ENCODE results near the gene DHODH. TPM values are rescaled to one million over a fixed set of nuclear protein-coding genes. Genes with fewer than 3 reads are reported as not detected.

Gene DHODH
- total and polyA plus RNA-seq, 7 donors: 3.2 to 8.0 (median 4.1) TPM

DNA sequence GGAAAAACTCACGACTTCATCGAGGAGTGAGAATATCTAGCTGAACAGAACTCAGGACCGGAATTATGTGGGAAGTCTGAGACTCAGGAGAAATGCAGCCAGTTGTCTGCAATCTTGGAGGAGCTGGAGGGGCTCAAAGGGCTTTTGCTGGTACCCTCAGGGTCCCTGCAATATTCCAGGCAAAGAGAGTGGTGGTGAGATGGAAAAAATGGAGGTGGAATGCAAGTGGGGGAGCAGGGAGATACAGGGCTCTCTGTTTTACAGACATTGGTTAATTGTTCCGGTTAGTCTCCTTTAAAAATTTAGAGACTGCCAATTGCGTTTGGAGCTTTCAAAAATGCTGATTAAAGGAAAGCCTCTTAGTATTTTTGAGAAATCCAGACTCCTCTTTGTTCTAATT, 27.6 kb downstream of the DHODH start:
- Histone ChIP-seq H3K4me3 (no peak overlapping the region), H3K27me3 (no peaks in the 10 kb centered on the region), H3K36me3 (peaks cover 0 to 15% (median 0%) of the 10 kb centered on the region in 4 donors), H3K27ac (no peak overlapping the region), H3K9me3 (no peaks in the 10 kb centered on the region), H3K4me1 (no peaks in the 10 kb centered on the region)
- TF ChIP-seq POLR2AphosphoS5 (IDR thresholded peaks at IDR 0.05): no peak
- TF ChIP-seq, protein P1, sequence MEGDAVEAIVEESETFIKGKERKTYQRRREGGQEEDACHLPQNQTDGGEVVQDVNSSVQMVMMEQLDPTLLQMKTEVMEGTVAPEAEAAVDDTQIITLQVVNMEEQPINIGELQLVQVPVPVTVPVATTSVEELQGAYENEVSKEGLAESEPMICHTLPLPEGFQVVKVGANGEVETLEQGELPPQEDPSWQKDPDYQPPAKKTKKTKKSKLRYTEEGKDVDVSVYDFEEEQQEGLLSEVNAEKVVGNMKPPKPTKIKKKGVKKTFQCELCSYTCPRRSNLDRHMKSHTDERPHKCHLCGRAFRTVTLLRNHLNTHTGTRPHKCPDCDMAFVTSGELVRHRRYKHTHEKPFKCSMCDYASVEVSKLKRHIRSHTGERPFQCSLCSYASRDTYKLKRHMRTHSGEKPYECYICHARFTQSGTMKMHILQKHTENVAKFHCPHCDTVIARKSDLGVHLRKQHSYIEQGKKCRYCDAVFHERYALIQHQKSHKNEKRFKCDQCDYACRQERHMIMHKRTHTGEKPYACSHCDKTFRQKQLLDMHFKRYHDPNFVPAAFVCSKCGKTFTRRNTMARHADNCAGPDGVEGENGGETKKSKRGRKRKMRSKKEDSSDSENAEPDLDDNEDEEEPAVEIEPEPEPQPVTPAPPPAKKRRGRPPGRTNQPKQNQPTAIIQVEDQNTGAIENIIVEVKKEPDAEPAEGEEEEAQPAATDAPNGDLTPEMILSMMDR (IDR thresholded peaks at IDR 0.05): no peak
- TF ChIP-seq POLR2A (IDR thresholded peaks at IDR 0.05): no peak
- TF ChIP-seq EP300 (IDR thresholded peaks at IDR 0.05): no peak
- intact Hi-C loops (cut with DNase I): no loop called here
- 88 to 92% methylated on average over 5 of the region's 5 CpGs for WGBS, 2 donors
- DNase-seq: no peak

DNA sequence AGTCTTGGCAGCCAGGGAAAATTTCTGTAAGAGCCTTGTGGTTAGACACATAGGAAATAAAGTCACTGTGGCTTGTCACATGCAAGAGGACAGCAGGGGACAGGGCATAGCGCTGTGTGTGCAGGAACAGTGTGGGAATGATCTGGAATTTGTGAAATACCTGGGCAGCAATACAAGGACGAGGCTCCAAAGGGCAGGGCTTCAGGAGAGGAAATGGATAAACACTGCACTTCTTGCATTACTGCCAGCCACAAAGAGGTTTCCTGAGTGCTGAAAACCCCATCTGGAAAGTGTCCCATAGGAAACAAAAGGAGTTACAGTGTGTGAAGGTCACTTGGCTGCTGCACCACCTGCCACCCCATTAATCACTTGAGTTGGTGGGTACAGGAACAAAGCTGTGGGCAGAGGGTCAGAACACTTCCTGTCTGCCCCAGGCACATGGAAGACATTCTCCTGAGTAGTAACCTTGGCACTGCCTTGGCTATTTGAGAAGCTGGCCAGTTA, 33.7 kb downstream of the DHODH start:
- H3K27ac ChIP-seq: no peak overlapping the region
- TF ChIP-seq, protein P1 (IDR thresholded peaks at IDR 0.05): no peak
- TF ChIP-seq POLR2A (IDR thresholded peaks at IDR 0.05) (no peak), EP300 (IDR thresholded peaks at IDR 0.05) (no peak), POLR2AphosphoS5 (IDR thresholded peaks at IDR 0.05) (no peak)
- 65 to 71% methylated on average over 2 of the region's 2 CpGs for WGBS, 2 donors

DNA sequence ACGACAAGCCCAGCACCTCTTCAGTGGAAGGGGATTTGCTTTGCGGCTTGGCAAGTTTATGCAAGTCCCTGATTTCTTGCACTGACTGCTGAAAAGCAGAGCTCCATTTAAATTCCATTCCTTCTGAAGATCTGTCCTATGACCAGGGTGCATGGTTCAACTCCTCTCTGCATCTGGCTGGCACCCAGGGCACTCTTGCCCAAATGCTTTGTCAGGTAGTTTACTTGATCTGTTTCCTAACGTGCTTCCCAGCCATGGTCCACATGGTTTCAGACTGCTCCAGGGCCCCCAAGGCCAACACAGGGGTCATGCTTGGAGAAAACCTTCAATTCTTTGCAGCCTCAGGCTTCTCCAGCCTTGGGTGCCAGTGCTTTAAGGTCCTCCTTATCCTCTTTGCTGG, 34.5 kb downstream of the DHODH start:
- no peaks in the 10 kb centered on the region for H3K9me3 ChIP-seq
- no peak overlapping the region for H3K27ac ChIP-seq
- no peaks in the 10 kb centered on the region for H3K27me3 ChIP-seq
- H3K4me3 ChIP-seq: no peak overlapping the region
- no peak for DNase-seq
- intact Hi-C loops (cut with DNase I): no loop called here
- no peaks in the 10 kb centered on the region for H3K4me1 ChIP-seq
- TF ChIP-seq EP300 (IDR thresholded peaks at IDR 0.05) (no peak), POLR2AphosphoS5 (IDR thresholded peaks at IDR 0.05) (no peak), POLR2A (IDR thresholded peaks at IDR 0.05) (no peak)
- TF ChIP-seq, protein P1 (IDR thresholded peaks at IDR 0.05): no peak
- peaks cover 0 to 28% (median 5%) of the 10 kb centered on the region in 4 donors for H3K36me3 ChIP-seq
- WGBS, 2 donors: 61 to 62% methylated on average over 3 of the region's 3 CpGs

More for the DNA sequence above, 33.7 kb downstream of the DHODH start:
- intact Hi-C loops (cut with DNase I): no loop called here
- no peak overlapping the region for H3K4me3 ChIP-seq
- H3K9me3 ChIP-seq: no peaks in the 10 kb centered on the region
- no peak for DNase-seq
- peaks cover 0 to 28% (median 5%) of the 10 kb centered on the region in 4 donors for H3K36me3 ChIP-seq
- H3K4me1 ChIP-seq: no peaks in the 10 kb centered on the region
- H3K27me3 ChIP-seq: no peaks in the 10 kb centered on the region

DNA sequence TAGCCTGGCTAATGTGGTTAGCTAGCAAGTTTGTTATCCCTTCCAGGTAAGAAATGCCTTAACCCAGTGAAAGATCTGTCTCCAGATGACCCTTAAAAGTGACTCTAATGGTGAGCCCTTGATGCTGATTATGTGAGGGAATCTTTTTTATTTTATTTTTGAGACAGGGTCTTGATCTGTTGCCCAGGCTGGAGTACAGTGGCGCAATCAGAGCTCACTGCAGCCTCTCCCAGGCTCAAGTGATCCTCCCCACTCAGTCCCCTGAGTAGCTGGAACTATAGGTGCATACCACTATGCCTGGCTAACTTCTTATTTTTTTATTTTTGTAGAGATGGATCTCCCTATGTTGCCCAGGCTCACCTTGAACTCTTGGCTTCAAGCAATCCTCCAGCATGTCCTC, 35.0 kb downstream of the DHODH start:
- no peak overlapping the region for H3K27ac ChIP-seq
- intact Hi-C loops (cut with DNase I): no loop called here
- H3K4me3 ChIP-seq: no peak overlapping the region
- H3K4me1 ChIP-seq: no peaks in the 10 kb centered on the region
- peaks cover 0 to 28% (median 5%) of the 10 kb centered on the region in 4 donors for H3K36me3 ChIP-seq
- no peaks in the 10 kb centered on the region for H3K9me3 ChIP-seq
- H3K27me3 ChIP-seq: no peaks in the 10 kb centered on the region
- 89 to 91% methylated on average over 1 of the region's 1 CpG for WGBS, 2 donors
- TF ChIP-seq POLR2A (IDR thresholded peaks at IDR 0.05) (no peak), POLR2AphosphoS5 (IDR thresholded peaks at IDR 0.05) (no peak), EP300 (IDR thresholded peaks at IDR 0.05) (no peak)
- TF ChIP-seq, protein P1 (IDR thresholded peaks at IDR 0.05): no peak
- no peak for DNase-seq

DNA sequence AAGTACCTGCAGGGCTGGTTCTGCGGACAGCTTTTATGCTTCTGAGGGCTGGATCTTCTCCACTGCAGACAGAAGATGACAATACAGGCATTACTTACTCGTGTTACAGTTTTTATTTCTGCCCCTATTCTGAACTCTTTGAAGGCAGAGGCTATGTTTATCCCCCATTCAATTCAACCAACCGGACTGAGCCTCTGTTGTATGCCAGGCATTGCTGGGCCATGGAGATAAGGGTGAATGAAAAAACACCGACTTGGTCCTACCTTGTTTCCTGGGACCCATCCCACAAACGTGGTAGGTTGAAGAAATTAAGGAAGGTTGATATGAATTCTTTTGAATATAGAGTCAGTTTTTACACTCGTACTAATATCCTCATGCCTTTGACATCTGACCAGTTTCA, 35.8 kb downstream of the DHODH start:
- intact Hi-C loops (cut with DNase I): no loop called here
- 78 to 86% methylated on average over 6 of the region's 6 CpGs for WGBS, 2 donors
- no peak for DNase-seq
- peaks cover 0 to 28% (median 5%) of the 10 kb centered on the region in 4 donors for H3K36me3 ChIP-seq
- H3K4me3 ChIP-seq: no peak overlapping the region
- no peaks in the 10 kb centered on the region for H3K9me3 ChIP-seq
- H3K27ac ChIP-seq: no peak overlapping the region
- no peaks in the 10 kb centered on the region for H3K4me1 ChIP-seq
- H3K27me3 ChIP-seq: no peaks in the 10 kb centered on the region
- no peak for TF ChIP-seq POLR2AphosphoS5 (IDR thresholded peaks at IDR 0.05)
- no peak for TF ChIP-seq EP300 (IDR thresholded peaks at IDR 0.05)
- no peak for TF ChIP-seq POLR2A (IDR thresholded peaks at IDR 0.05)
- TF ChIP-seq, protein P1 (IDR thresholded peaks at IDR 0.05): no peak

Data from sigmoid colon (tissue), 7 donors.